ENCODE results near the gene MMP17.

DNA sequence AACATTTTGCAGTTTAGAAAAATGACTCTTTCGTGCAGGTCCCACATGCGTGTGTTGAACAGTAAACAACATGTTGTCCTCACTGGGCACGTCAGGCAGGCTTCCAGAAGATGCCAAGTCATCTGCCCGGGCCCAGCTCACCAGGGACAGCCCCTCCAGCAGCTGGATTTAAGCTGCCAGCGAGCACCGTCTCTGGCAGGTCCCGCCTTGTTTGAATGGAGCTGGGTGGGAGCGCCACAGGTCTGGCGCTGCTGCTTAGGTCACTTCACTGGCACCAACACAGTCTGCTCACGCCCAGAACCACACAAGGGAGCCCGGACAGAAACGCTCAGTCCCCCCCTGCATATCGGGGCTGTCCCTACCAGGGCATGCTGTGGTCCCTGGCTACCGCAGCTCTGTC is 33.1 kb upstream of the MMP17 start:
- TF ChIP-seq, protein P1, sequence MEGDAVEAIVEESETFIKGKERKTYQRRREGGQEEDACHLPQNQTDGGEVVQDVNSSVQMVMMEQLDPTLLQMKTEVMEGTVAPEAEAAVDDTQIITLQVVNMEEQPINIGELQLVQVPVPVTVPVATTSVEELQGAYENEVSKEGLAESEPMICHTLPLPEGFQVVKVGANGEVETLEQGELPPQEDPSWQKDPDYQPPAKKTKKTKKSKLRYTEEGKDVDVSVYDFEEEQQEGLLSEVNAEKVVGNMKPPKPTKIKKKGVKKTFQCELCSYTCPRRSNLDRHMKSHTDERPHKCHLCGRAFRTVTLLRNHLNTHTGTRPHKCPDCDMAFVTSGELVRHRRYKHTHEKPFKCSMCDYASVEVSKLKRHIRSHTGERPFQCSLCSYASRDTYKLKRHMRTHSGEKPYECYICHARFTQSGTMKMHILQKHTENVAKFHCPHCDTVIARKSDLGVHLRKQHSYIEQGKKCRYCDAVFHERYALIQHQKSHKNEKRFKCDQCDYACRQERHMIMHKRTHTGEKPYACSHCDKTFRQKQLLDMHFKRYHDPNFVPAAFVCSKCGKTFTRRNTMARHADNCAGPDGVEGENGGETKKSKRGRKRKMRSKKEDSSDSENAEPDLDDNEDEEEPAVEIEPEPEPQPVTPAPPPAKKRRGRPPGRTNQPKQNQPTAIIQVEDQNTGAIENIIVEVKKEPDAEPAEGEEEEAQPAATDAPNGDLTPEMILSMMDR (IDR thresholded peaks at IDR 0.05; ENCODE audit: low read depth, low read length, poor library complexity, severe bottlenecking), result no peak
- no peak for TF ChIP-seq EZH2phosphoT487 (IDR thresholded peaks at IDR 0.05; ENCODE audit: borderline replicate concordance, low read length)
